ENCODE results near the gene CDC6.

CDC6 gene

DNA sequence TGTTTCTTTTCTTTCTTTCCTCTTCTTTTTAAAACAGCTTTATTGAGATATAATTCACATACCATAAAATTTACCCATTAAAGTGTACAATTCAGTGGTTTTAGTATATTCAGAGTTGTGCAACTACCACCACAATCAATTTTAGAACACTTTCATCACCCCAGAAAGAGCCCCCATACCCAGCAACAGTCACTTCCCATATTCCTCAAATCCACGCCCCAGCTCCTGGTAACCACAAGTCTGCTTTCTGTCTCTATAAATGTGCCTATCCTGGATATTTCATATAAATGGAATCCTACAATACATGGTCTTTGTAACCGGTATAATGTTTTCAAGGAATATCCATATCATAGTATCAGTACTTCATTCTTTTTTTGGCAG lies 40.7 kb downstream of the CDC6 start:
- TF ChIP-seq, protein P1, sequence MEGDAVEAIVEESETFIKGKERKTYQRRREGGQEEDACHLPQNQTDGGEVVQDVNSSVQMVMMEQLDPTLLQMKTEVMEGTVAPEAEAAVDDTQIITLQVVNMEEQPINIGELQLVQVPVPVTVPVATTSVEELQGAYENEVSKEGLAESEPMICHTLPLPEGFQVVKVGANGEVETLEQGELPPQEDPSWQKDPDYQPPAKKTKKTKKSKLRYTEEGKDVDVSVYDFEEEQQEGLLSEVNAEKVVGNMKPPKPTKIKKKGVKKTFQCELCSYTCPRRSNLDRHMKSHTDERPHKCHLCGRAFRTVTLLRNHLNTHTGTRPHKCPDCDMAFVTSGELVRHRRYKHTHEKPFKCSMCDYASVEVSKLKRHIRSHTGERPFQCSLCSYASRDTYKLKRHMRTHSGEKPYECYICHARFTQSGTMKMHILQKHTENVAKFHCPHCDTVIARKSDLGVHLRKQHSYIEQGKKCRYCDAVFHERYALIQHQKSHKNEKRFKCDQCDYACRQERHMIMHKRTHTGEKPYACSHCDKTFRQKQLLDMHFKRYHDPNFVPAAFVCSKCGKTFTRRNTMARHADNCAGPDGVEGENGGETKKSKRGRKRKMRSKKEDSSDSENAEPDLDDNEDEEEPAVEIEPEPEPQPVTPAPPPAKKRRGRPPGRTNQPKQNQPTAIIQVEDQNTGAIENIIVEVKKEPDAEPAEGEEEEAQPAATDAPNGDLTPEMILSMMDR (IDR thresholded peaks at IDR 0.05; ENCODE audit: low read depth, low read length) = no peak
- TF ChIP-seq POLR2A (IDR thresholded peaks at IDR 0.05; ENCODE audit: extremely low read depth, insufficient read length) = no peak
- H3K4me3 ChIP-seq (ENCODE audit: low read depth, low read length) = no peak overlapping the region
- peak; percentile 67 for DNase-seq (ENCODE audit: low read depth)

- TF ChIP-seq, protein P2, sequence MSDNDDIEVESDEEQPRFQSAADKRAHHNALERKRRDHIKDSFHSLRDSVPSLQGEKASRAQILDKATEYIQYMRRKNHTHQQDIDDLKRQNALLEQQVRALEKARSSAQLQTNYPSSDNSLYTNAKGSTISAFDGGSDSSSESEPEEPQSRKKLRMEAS (IDR thresholded peaks at IDR 0.05; ENCODE audit: low read depth, low read length) = peak; percentile 32; the same call in 1 of the 2 replicates
- TF ChIP-seq MYC (IDR thresholded peaks at IDR 0.05; ENCODE audit: low read depth, low read length) = peak; percentile 57
- TF ChIP-seq, protein P1 (IDR thresholded peaks at IDR 0.05; ENCODE audit: low read depth, low read length) = no peak
- TF ChIP-seq POLR2A (IDR thresholded peaks at IDR 0.05; ENCODE audit: extremely low read depth, insufficient read length) = no peak
- H3K4me3 ChIP-seq (ENCODE audit: low read depth, low read length) = peak overlapping the region; percentile 25
- peak; percentile 87 for DNase-seq (ENCODE audit: low read depth)
These were observed 42.4 kb downstream of the CDC6 start for GRCh38 chr17:40329839-40330794.

DNA sequence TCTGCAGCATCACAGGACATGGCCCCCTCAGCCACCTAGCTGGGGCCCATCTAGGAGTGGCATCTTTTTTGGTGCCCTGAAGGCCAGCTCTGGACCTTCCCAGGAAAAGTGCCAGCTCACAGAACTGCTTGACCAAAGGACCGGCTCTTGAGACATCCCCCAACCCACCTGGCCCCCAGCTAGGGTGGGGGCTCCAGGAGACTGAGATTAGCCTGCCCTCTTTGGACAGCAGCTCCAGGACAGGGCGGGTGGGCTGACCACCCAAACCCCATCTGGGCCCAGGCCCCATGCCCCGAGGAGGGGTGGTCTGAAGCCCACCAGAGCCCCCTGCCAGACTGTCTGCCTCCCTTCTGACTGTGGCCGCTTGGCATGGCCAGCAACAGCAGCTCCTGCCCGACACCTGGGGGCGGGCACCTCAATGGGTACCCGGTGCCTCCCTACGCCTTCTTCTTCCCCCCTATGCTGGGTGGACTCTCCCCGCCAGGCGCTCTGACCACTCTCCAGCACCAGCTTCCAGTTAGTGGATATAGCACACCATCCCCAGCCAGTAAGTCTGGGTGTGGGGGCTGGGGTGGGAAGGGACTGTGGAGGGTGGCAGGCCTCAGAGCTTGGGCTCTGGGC lies 43.3 kb downstream of the CDC6 start:
- no peak overlapping the region for H3K4me3 ChIP-seq (ENCODE audit: low read depth, low read length)
- TF ChIP-seq, protein P1 (IDR thresholded peaks at IDR 0.05; ENCODE audit: low read depth, low read length) = no peak
- TF ChIP-seq MYC (IDR thresholded peaks at IDR 0.05; ENCODE audit: low read depth, low read length) (no peak), POLR2A (IDR thresholded peaks at IDR 0.05; ENCODE audit: extremely low read depth, insufficient read length) (no peak)
- TF ChIP-seq, protein P2 (IDR thresholded peaks at IDR 0.05; ENCODE audit: low read depth, low read length) = no peak
- DNase-seq (ENCODE audit: low read depth) = no peak

GRCh38 chr17:40331743-40332641 lies 44.3 kb downstream of the CDC6 start:
- DNase-seq (ENCODE audit: low read depth) = no peak
- H3K4me3 ChIP-seq (ENCODE audit: low read depth, low read length) = no peak overlapping the region
- TF ChIP-seq, protein P2 (IDR thresholded peaks at IDR 0.05; ENCODE audit: low read depth, low read length) = no peak
- TF ChIP-seq, protein P1 (IDR thresholded peaks at IDR 0.05; ENCODE audit: low read depth, low read length) = no peak
- TF ChIP-seq POLR2A (IDR thresholded peaks at IDR 0.05; ENCODE audit: extremely low read depth, insufficient read length) = no peak
- TF ChIP-seq MYC (IDR thresholded peaks at IDR 0.05; ENCODE audit: low read depth, low read length) = no peak

DNA sequence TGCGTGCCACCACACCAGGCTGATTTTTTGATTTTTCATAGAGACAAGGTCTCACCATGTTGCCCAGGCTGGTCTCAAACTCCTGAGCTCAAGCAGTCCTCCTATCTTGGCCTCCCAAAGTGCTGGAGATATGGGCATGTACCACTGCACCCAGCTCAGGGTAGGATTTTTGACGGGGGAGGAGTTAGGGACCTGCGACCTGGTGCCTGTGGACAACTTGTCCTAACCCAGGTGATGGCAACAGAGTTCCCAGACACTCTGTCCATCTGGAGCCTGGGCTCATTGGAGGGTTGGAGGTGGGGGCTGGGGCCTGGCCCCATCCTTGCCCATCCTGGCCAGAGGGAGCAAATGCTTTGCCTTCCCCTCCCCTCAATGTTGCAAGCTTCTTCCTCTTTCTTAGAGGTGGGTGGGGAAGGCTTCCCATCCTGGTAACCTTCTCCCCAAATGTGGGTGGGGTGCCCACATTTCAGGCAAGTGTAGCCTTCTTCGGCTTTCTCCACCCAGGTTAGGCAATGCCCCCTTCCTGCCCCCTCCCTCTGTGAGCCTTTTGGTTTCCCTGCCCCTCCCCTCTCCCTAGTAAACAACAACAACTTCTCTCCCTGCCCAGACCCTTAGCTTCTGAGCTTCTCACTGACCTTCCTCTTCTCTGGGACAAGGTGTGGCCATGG lies 46.2 kb downstream of the CDC6 start:
- peak; percentile 88 for DNase-seq (ENCODE audit: low read depth)
- TF ChIP-seq MYC (IDR thresholded peaks at IDR 0.05; ENCODE audit: low read depth, low read length) = no peak
- TF ChIP-seq, protein P2 (IDR thresholded peaks at IDR 0.05; ENCODE audit: low read depth, low read length) = no peak
- TF ChIP-seq, protein P1 (IDR thresholded peaks at IDR 0.05; ENCODE audit: low read depth, low read length) = no peak
- no peak for TF ChIP-seq POLR2A (IDR thresholded peaks at IDR 0.05; ENCODE audit: extremely low read depth, insufficient read length)
- no peak overlapping the region for H3K4me3 ChIP-seq (ENCODE audit: low read depth, low read length)

Measured in NB4 (cell line).